ENCODE measurements around the gene ATRNL1.

The ATRNL1 gene

DNA sequence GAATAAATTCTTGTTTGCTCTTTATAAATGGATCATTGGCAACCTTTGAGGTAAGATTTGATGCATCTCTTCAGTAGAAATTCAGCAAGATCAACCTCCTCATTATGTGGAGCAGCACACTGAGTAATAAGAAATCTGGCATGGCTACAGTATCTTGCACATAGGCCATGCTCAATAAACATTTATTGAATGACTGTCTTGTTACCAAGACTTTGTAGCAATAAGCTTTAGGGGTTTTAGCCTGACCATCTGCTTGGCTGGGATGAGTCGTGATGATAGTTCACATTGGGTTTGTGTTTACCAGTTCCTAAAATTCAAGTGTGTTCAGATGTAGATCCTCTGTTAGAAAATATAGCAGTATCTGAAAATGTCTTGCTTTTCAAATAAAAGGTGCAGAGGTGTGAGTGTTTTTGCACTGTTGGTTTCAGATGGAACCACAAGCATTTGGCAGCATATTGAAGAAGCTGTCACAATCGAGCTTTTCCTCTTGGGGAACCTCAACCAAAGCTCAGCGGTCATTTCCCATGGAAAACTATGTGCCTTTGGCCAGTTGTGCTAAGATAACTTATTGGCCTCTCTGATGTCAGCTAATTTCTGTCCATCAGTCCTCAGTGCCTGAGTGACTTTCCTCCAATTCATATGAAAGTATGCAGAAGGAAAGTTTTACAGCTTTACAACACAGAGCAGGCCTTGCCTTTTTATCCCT, 737.3 kb downstream of the ATRNL1 start:
- DNase-seq (ENCODE audit: low read depth, low spot score), result no peak

DNA sequence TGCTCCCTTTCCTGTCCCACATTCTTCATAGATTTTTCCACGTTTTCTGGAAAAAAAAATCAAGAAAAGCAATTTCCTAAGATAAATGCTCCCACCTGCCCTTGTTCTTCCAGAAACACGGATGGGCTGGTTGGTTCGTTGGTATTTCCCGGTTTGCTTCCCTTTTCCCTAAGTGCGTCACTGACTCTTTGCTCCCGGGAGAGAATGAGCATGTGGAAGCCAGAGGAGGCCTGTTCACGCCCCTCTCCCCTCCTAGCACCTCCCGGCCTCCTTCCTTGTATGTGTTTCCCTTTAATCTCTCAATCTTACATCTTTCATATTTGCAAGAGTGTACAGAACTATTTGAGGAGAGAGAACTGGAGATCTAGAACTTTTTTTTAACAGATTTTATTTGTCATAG, 737.9 kb downstream of the ATRNL1 start:
- no peak for DNase-seq (ENCODE audit: low read depth, low spot score)

DNA sequence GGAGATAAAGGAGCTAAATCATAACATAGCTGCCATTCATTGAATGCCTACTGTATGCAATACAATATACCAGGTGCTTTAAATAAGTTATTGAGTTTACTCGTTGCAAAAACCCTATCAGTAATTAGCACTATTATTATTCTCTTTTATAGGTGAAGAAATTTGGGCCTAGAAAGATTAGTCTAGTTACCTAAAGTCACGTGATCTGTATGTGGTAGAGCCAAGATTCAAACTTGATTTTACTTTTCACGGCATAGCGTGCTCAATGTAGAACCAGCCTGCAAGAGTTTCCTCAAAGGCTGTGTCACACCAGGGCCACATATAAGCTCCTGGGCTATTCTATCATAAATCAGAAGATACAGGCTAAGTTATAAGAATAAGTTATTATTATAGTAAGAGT, 740.0 kb downstream of the ATRNL1 start:
- no peak for DNase-seq (ENCODE audit: low read depth, low spot score)

DNA sequence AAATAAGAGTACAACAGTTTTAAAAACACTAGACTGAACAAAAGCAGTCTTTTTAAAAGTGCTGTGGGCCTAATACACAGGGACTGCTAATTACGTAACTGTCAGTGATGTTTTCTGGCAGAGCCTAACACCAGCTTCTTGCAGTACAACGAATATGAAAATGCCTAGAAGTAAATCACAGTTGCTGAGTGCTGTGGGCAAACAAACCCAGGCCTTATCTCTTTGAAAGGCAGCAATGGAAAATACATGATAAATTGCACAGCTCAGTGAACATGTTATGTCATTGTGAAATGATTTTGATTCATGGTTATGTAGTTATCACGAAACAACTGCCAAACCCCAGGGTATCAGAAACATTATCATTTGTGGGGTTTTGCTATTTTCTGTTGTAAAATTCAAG, 751.4 kb downstream of the ATRNL1 start:
- no peak for DNase-seq (ENCODE audit: low read depth, low spot score)

DNA sequence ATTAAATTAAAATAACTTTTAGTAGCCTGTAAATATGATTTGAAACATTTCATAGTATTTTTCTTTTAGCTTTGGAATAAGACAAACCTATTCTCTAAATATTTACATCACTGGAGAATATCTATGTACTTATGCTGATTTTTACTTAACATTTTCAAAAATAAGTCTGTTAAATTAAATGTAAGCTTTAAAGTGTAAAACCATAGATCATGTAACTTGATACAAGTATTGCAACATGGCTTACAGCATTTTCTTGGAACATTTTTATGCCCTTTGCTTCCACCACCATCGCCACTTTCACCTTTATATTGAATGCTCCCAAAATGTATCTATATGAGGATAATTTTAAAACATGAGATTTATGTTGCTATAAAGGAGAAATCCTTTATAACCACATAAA, 752.8 kb downstream of the ATRNL1 start:
- no peak for DNase-seq (ENCODE audit: low read depth, low spot score)

DNA sequence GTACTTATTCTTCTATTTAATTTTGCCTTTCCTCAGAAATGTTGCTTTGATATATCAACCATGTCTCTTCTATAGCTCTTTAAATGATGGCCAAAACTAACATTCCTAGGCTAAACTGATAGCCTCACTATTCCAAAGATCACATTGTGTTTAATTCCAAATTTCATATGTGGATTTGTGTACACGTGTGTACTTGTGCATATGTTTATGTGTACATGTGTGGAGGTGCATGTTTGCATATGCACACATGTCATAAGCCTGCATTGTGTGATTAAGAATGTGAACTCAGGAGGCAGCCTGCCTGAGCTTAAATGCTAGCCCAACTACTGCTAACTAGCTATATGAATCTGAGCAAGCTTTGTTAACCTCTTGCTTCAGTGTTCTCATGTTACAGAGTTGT, 753.4 kb downstream of the ATRNL1 start:
- no peak for DNase-seq (ENCODE audit: low read depth, low spot score)

DNA sequence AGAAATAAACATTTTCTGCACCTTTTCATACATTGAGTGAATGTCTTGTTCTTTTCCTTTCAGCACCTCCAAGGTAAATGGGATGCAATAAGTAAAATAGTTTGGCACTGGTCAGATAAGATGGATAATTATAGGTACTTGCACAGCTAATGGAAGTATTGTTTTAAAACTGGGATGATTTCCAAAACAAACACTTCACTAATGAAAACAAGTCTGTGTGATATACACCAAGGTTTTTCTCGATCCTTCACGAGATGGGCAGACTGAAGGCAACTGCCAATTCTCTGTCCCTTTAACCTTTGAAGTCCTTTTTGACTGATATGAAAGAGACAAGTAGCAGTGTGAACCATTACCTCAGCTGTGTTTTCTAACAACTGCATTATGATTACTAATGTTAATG, 756.0 kb downstream of the ATRNL1 start:
- DNase-seq (ENCODE audit: low read depth, low spot score), result no peak

DNA sequence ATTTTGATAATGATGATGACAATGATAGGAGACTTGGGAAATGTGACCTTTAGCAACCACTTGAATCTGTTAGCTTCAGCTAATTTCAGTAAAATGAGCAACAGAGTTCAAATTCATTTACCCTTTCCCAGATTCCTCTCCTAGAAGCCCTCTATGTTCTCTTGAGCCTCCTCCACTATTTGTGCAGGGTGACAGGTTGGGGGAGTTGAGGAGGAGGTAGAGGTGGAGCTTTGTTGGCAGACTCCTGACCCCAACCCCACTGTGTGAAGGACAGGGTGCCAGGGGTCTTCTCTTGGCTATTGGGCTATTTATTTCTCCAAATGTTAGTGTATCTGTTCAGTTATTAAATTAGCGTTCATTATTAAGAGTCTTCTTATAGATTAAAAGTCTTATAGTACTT, 757.5 kb downstream of the ATRNL1 start:
- DNase-seq (ENCODE audit: low read depth, low spot score), result no peak

DNA sequence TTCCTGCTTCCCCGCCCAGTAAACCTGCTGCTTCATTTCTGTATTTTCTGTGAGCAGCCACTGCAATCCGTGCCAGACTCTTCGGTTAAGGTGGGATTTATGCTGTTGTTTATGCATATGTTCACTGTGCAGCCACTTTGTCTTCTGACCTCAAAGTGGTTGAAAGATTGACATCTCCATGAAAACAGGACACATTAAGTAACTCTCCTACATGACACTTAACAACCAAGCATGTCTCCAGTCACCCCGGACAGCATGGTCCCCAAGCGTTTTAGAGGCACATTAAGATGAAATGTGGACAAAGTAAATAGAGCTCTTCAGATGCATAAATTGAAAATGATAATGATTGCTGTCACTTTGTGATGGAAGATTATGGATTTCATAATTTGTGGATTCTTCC, 758.5 kb downstream of the ATRNL1 start:
- DNase-seq (ENCODE audit: low read depth, low spot score), result no peak

DNA sequence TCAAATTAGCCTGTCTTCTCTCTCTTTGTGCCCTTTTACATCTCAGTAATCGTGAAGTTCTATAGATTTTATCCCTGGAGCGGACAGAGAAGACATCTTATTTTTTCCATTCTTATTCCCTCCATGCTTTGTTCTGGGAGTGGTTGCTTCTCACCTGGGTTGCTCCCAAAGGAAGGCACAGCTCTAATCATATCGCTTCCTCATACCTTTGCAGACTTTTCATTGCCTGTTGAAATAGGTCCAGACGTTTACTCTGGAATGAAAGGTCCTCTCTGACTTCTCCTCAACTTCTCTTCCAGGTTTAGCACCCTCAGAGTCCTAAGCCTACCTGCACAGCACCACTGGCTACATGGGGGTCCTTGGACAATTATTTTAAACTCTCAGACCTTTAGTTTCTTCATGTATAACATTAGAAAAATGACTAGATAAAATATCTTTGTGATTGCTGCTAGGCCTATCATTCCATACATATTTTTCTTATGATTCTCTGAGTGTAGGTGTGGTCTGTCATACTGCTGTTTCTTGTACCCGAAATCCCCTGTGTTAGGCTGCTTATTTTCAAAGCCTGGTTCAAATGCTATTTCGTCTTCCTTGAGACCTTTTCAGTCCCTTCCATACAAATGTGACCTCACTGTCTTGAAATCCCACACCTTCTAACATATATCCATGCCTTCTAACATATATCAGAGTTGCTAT, 761.7 kb downstream of the ATRNL1 start:
- DNase-seq (ENCODE audit: low read depth, low spot score), result no peak

DNA sequence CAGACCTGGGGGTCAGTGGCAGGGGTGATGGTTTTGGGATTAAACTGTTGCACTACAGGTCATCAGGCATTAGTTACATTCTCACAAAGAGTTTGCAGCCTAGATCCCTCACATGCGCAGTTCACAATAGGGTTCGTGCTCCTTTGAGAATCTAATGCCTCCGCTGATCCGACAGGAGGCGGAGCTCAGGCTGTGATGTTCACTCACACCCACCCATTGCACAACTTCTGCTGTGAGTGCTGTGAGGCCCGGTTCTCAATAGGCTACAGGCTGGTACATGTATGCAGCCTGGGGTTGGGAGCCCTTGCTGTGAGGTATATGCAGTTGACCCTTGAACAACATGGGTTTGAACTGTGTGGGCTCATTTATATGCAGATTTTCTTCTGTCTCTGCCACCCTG, 763.4 kb downstream of the ATRNL1 start:
- DNase-seq (ENCODE audit: low read depth, low spot score), result peak; percentile 25

DNA sequence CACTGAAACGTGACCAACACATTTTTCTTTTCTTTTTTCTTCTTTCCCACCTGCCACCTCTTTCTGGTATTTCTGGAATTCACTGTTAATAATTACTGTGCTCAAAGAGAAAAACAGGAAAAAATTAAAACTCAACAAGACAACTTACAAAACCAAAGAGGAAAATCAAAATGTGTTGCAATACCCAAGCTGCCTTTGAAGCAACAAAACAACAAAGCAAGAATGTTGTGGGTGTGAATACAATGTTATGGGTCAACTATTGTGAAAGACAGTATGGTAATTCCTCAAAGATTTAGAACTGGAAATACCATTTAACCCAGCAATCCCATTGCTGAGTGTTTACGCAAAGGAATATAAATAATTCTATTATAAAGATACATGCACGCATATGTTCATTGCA, 764.7 kb downstream of the ATRNL1 start:
- no peak for DNase-seq (ENCODE audit: low read depth, low spot score)

DNA sequence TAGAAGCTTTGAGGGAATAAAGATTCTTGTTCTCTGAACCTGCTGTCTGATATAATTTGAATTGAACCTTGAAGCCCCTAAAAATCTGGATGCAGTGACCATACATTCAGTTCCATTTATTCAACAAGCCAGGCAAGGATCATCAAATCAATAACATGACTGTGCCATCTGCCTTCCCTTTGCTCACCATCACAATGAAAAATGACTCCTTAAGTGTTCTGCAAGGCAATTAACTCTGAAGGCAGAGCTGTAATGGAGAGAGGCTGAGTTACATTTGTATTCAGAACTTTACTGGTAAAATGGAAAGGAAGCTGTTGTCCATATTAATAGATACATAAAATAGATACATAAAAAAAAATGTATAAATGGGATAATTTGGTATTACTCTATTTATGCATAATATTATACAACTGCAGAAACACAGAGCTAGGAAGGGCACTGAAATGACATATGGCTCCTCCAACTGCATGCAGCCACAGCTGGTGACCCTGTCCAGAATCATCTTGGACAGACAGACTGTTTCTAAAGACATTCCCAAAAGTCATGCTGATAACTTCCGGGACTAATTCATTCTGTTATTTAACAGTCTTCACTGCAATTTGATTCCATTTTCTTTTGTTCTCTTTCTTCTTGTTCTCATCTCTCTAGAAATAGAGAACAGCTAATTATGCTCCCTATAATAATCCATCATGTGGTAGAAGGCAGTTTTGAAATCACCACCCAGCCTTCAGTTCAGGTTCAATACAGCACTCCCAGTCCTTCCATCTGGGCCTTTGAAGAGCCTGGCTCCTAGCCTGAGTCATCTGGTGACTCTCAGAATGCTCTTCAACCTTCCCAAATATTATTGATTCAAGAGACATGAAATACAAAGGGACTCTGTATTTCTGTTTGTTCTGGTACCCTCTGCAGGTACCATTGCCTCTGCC, 767.3 kb downstream of the ATRNL1 start:
- no peak for DNase-seq (ENCODE audit: low read depth, low spot score)

DNA sequence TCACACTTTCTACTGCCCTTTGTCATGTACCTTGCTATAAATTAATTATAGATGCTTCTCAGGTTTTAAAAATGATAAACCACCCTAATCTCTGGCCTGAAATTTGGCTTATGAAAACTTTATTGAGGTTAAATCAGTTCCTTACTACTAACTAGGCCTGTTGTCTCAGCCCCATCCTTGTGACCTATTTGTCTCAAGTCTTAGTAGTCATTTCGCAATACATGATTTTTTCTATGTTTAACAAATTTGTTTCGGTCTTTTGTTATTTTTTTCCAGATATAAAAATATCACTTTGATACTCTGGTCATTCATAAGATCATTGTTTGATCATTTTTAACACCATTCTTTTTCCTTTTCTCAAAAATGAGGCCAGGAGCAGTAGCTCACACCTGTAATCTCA, 768.3 kb downstream of the ATRNL1 start:
- DNase-seq (ENCODE audit: low read depth, low spot score), result no peak

DNA sequence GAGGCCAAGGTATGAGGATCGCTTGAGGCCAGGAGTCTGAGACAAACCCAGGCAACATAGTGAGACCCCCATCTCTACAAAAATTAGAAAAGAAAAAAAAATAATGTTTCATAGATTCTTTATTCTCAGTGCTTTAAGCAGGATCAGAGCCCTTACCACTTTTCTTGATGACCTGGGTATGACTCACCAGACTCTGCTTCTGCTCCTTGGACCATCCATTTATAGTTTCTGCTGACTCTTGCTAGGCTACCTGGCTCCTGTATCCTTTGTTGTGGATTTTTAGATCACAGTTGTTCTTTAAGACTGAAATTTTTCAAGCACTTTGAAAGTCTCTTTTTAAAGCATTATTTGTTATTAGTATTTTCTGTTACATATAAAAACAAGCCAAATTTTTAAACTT, 768.7 kb downstream of the ATRNL1 start:
- DNase-seq (ENCODE audit: low read depth, low spot score), result no peak

DNA sequence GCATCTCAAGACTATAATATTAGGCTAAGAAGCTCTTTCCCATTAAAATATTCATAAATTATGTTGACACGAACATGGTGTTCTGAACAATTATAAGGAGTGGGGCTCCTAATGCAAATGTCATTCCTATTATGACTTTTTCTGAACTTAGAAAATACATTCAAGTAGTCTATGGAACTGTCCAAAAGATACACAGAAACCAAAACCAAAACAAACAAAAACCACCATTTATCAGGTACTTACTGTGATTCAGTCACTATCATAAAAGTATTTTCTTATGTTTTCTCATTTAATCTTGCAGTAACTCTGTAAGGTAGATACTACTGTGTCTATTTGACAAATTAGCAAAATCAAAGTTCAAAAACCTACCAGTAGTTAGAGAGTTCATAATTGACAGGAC, 773.0 kb downstream of the ATRNL1 start:
- DNase-seq (ENCODE audit: low read depth, low spot score), result no peak

DNA sequence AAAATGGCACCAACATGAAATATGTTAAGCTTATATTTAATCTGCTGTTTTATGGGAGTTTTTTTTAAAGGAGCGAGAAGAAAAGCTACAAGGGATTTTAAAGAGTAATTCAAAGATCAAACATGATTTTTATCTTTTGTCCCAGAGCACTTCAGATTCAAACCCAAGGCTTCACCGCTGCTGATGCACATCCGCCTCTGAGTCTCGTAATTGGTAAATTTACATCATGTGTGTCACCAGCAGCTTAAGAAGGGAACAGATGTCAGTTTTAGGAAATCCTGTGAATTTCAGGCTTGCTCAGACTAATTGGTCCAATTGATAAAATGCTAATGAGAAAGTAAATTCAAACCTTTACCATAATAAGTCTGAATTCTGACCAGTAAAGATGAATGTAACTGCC, 773.5 kb downstream of the ATRNL1 start:
- no peak for DNase-seq (ENCODE audit: low read depth, low spot score)

DNA sequence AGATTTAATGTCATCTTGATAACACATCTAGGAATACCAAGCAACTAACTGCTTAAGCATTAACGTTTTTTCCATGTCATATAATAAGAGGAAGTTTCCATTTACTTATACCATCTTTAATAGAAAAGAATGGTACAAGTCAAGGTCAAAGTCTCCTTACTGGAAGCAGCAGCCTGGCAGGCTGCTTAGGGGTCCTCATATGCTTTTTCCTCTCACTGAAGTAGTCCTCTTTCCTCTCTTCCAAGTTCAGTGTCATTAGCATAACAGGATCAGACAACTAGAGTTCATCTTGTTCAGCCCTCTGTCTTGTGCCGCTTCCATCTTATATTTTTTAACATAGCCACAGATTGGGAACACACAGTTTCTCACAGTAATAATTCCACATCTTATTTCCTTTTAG, 774.1 kb downstream of the ATRNL1 start:
- no peak for DNase-seq (ENCODE audit: low read depth, low spot score)

DNA sequence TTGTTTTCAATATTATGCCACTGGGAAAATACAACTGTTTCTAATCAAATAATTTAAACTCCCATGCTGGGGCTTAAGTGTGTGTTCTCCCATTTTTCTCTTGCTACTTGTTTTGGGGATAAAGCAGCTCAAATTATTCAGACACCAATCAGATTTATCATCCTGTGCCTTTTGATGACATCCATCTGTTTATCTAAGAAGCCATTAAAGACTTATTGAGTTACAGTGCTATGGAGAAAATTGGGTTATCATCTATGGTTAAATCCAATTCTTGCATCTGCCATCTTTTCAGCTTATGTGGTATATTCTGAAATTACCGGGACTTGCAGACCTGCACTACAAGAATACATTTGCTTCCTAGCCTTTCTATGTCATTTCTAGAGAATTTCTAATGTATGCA, 778.7 kb downstream of the ATRNL1 start:
- DNase-seq (ENCODE audit: low read depth, low spot score), result no peak

DNA sequence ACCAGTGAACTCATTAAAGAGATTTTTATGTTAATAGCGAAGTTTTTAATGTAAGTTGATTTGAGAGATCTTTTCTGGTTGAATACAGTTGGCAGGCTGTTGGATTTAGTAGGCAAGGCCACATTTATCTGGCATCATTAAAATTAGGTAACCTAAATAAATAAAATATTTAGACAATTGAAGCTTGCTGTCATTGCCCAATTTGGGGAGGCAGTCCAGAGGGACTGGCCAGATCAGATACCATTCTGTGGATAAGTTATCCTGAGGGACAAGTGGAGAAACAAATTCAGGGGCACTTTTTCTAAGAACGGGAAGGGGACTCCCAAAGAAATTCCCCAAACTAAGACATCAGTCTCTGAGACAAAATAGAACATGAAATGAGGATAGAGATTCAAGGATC, 782.0 kb downstream of the ATRNL1 start:
- DNase-seq (ENCODE audit: low read depth, low spot score), result no peak

DNA sequence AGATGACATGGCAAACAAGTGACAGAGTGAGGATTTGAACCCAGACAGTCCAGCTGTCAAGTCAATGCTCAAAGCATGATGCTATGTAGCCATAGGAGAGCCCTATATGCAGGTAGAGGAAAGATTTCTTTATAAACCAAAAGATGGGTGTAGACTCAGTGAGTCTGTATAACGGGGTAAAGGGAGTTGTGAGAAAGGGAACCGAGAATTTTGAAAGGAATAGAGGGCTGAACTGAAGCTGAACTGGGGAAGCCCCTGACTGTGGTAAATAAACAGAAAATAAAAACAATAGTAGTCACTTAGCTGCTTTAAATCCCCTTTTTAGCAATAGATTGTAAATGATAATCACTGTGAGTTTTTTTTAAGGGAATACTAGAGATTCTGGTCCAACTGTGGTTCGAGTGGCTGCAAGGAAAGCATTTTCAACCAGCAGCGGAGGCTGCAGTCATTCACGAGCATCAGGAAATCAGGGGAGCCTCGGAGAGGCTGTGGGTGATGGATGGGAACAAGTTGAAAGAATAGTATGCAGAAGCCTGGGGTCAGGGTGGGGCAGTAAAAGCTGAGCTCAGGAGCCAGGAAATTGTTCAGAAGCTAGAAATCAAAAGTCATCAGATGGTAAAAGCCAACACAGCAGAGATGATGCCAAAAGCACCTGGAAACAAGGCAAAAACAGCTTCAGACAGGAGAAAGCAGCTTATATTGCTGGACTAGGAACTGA, 786.4 kb downstream of the ATRNL1 start:
- no peak for DNase-seq (ENCODE audit: low read depth, low spot score)

DNA sequence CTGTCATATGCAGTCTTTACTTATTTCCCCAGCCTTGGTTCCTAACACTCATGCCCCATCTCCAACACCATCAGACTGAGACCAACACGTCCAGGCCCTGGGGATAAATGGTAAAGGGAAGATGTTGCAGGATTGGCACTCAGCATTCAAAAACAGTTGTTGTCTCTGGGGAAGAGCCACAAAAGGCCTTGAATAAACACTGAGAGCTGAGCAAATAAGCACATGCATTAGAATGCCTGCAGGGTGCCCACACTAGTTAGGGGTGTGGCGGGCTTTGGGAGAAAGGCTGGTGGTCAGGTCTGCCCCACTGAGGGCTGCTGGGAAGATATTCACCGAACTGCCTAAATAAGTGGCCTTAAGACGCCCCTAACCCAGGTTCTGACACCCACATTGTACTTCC, 788.9 kb downstream of the ATRNL1 start:
- DNase-seq (ENCODE audit: low read depth, low spot score), result peak; percentile 22

Data from ELF-1 (cell line).